Erythroblast (primary cell): ENCODE data around the gene ADCY5.

ENCODE experiments used
- GATA1 ChIP-seq: IDR thresholded peaks from 2 replicates; pipeline ENCODE4 v1.6.1; 2011; ENCODE audit warnings: low read depth, mild to moderate bottlenecking, control low read depth, low read length, moderate library complexity
- POLR2A ChIP-seq: IDR thresholded peaks from 2 replicates; pipeline ENCODE4 v1.6.1; 2011; ENCODE audit warnings: mild to moderate bottlenecking, low read length

GRCh38 chr3:123349201-123349535 is 99.7 kb downstream of the ADCY5 start:
- TF ChIP-seq POLR2A (no peak), GATA1 (no peak)
